IMR-90 (cell line): ENCODE data around the gene GNA14. TPM values are rescaled to one million over a fixed set of nuclear protein-coding genes. Genes with fewer than 3 reads are reported as not detected.

Experiments used
- ATAC-seq: fragments of 200-7000 bp; cut with Tn5 transposase; 2 replicates; pipeline ENCODE4 v1.9.1; 2020; ENCODE audit warnings: low read depth, mild to moderate bottlenecking, moderate library complexity
- BruUV-seq: library from RNA; stranded (reverse); fragments of 400-500 nt; replicated peaks from 2 replicates; lab custom pipeline; 2021; lab: Mats Ljungman, UMichigan
- CTCF ChIA-PET: fragments of 300-600 bp; formaldehyde crosslinking; extraction: SDS; loops from one replicate; lab custom pipeline; 2021; ENCODE audit warnings: antibody characterized with exemption; lab: Yijun Ruan, JAX
- POLR2A ChIA-PET: fragments of 300-600 bp; sonication (Branson Sonifier 250); formaldehyde crosslinking; loops from one replicate; lab custom pipeline; 2022; ENCODE audit warnings: antibody characterized with exemption; ENCODE audit not compliant: unreplicated experiment; lab: Charles Lee
- DNase-seq: peaks from one replicate; pipeline ENCODE4 v3.0.0; 2013
- H2AFZ ChIP-seq: replicated peaks from 2 replicates; pipeline ENCODE3; 2013; ENCODE audit warnings: low read length, mild to moderate bottlenecking; ENCODE audit not compliant: poor library complexity
- H2AK5ac ChIP-seq: 2 replicates; pipeline ENCODE4 v1.6.1; 2013; ENCODE audit warnings: low read depth, low read length, inconsistent platforms
- H2AK9ac ChIP-seq: replicated peaks from 2 replicates; pipeline ENCODE3; 2013; ENCODE audit warnings: mild to moderate bottlenecking, low read depth, low read length, moderate library complexity; ENCODE audit not compliant: poor library complexity
- H2BK120ac ChIP-seq: 2 replicates; pipeline ENCODE4 v1.6.1; 2013; ENCODE audit warnings: low read depth, low read length, inconsistent platforms
- H2BK15ac ChIP-seq: 3 replicates; pipeline ENCODE4 v1.6.1; 2013; ENCODE audit warnings: low read depth, low read length, inconsistent platforms
- H2BK20ac ChIP-seq: 2 replicates; pipeline ENCODE4 v1.6.1; 2013; ENCODE audit warnings: low read depth, mild to moderate bottlenecking, inconsistent platforms, low read length, moderate library complexity
- H2BK5ac ChIP-seq: 2 replicates; pipeline ENCODE4 v1.6.1; 2013; ENCODE audit warnings: mild to moderate bottlenecking, low read depth, low read length, inconsistent platforms; ENCODE audit not compliant: poor library complexity, severe bottlenecking
- H3K14ac ChIP-seq: replicated peaks from 2 replicates; pipeline ENCODE4 v1.6.1; 2013; ENCODE audit warnings: low read depth, low read length, inconsistent platforms
- H3K18ac ChIP-seq: 2 replicates; pipeline ENCODE4 v1.6.1; 2013; ENCODE audit warnings: low read depth, low read length, control low read depth
- H3K23ac ChIP-seq: 2 replicates; pipeline ENCODE4 v1.6.1; 2013; ENCODE audit warnings: low read depth, low read length, inconsistent platforms
- H3K27ac ChIP-seq: 2 replicates; pipeline ENCODE4 v1.5.1; 2013; ENCODE audit warnings: mild to moderate bottlenecking, control low read depth, low read length; ENCODE audit not compliant: insufficient read depth
- H3K27me3 ChIP-seq: 2 replicates; pipeline ENCODE4 v1.6.1; 2013; ENCODE audit warnings: low read length; ENCODE audit not compliant: control insufficient read depth, insufficient read depth
- H3K36me3 ChIP-seq: 2 replicates; pipeline ENCODE4 v1.6.1; 2013; ENCODE audit warnings: low read length, mixed read lengths; ENCODE audit not compliant: control insufficient read depth, insufficient read depth
- H3K4ac ChIP-seq: 2 replicates; pipeline ENCODE4 v1.6.1; 2013; ENCODE audit warnings: low read depth, low read length, inconsistent platforms
- H3K4me1 ChIP-seq: 2 replicates; pipeline ENCODE4 v1.6.1; 2013; ENCODE audit warnings: low read length, mixed read lengths; ENCODE audit not compliant: control insufficient read depth, insufficient read depth
- H3K4me2 ChIP-seq: 2 replicates; pipeline ENCODE4 v1.6.1; 2013; ENCODE audit warnings: low read depth, mild to moderate bottlenecking, control low read depth, low read length, moderate library complexity
- H3K4me3 ChIP-seq: 2 replicates; pipeline ENCODE4 v1.5.1; 2013; ENCODE audit warnings: low read depth, mild to moderate bottlenecking, control low read depth, low read length, moderate library complexity; ENCODE audit not compliant: insufficient read depth
- H3K56ac ChIP-seq: 2 replicates; pipeline ENCODE4 v1.6.1; 2013; ENCODE audit warnings: low read length, inconsistent platforms; ENCODE audit not compliant: insufficient read depth; ENCODE audit errors: extremely low read depth
- H3K79me1 ChIP-seq, 2 experiments: 2 replicates each; pipeline ENCODE4 v1.6.1; 2013; ENCODE audit warnings: low read length in 2 of 2, inconsistent platforms in 1 of 2, low read depth in 1 of 2
- H3K9ac ChIP-seq: 2 replicates; pipeline ENCODE4 v1.6.1; 2013; ENCODE audit warnings: low read depth, low read length, control low read depth
- H3K9me1 ChIP-seq: 2 replicates; pipeline ENCODE4 v1.6.1; 2013; ENCODE audit warnings: low read length, inconsistent platforms; ENCODE audit not compliant: insufficient read depth
- H3K9me3 ChIP-seq: 2 replicates; pipeline ENCODE4 v1.6.1; 2013; ENCODE audit warnings: low read length; ENCODE audit not compliant: control insufficient read depth, insufficient read depth
- H4K20me1 ChIP-seq: 2 replicates; pipeline ENCODE4 v1.6.1; 2013; ENCODE audit warnings: low read length, inconsistent platforms; ENCODE audit not compliant: insufficient read depth
- H4K5ac ChIP-seq: 2 replicates; pipeline ENCODE4 v1.6.1; 2013; ENCODE audit warnings: mild to moderate bottlenecking, low read depth, low read length, control low read depth
- H4K8ac ChIP-seq, 2 experiments: 2 replicates each; pipeline ENCODE4 v1.6.1; 2013; ENCODE audit warnings: low read depth in 2 of 2, low read length in 2 of 2, control low read depth in 1 of 2, inconsistent platforms in 1 of 2
- H4K91ac ChIP-seq: 2 replicates; pipeline ENCODE4 v1.6.1; 2013; ENCODE audit warnings: low read depth, low read length, inconsistent platforms; ENCODE audit not compliant: insufficient read depth
- BHLHE40 ChIP-seq: fragments of 150-350 bp; IDR thresholded peaks from 2 replicates; pipeline ENCODE4 v1.6.1; 2016; ENCODE audit warnings: mild to moderate bottlenecking, low read depth, low read length
- CEBPB ChIP-seq: IDR thresholded peaks from 2 replicates; pipeline ENCODE4 v1.6.1; 2012; ENCODE audit warnings: low read depth, low read length, improper control_type of control experiment
- CHD1 ChIP-seq: IDR thresholded peaks from 2 replicates; pipeline ENCODE4 v1.6.1; 2012; ENCODE audit warnings: low read depth, low read length, improper control_type of control experiment
- CTCF ChIP-seq: conservative IDR thresholded peaks from 2 replicates; pipeline ENCODE4 v1.5.1; 2012; ENCODE audit warnings: mild to moderate bottlenecking, low read depth, low read length, improper control_type of control experiment
- FOS ChIP-seq: fragments of 150-350 bp; IDR thresholded peaks from 2 replicates; pipeline ENCODE4 v1.6.1; 2016; ENCODE audit warnings: low read depth, low read length
- MAFK ChIP-seq: IDR thresholded peaks from 2 replicates; pipeline ENCODE4 v1.6.1; 2012; ENCODE audit warnings: low read depth, low read length, improper control_type of control experiment
- MAZ ChIP-seq: IDR thresholded peaks from 2 replicates; pipeline ENCODE4 v1.6.1; 2012; ENCODE audit warnings: low read depth, mild to moderate bottlenecking, low read length, improper control_type of control experiment, moderate library complexity, borderline replicate concordance
- MXI1 ChIP-seq: IDR thresholded peaks from 2 replicates; pipeline ENCODE4 v1.6.1; 2012; ENCODE audit warnings: low read depth, mild to moderate bottlenecking, low read length, moderate library complexity, borderline replicate concordance
- NFE2L2 ChIP-seq: fragments of 150-350 bp; IDR thresholded peaks from 2 replicates; pipeline ENCODE4 v1.6.1; 2016; ENCODE audit warnings: low read depth, mild to moderate bottlenecking, low read length
- POLR2A ChIP-seq: IDR thresholded peaks from 2 replicates; pipeline ENCODE4 v1.6.1; 2012; ENCODE audit warnings: mild to moderate bottlenecking, low read depth, low read length
- RAD21 ChIP-seq: IDR thresholded peaks from 2 replicates; pipeline ENCODE4 v1.6.1; 2012; ENCODE audit warnings: low read length, improper control_type of control experiment
- RCOR1 ChIP-seq: IDR thresholded peaks from 2 replicates; pipeline ENCODE4 v1.6.1; 2012; ENCODE audit warnings: mild to moderate bottlenecking, low read length, improper control_type of control experiment; ENCODE audit not compliant: insufficient replicate concordance
- RFX5 ChIP-seq: IDR thresholded peaks from 2 replicates; pipeline ENCODE4 v1.8.0; 2012; ENCODE audit warnings: low read depth, mild to moderate bottlenecking, low read length, moderate library complexity
- SMC3 ChIP-seq: fragments of 150-350 bp; IDR thresholded peaks from 2 replicates; pipeline ENCODE4 v1.6.1; 2016; ENCODE audit warnings: low read depth, mild to moderate bottlenecking, antibody characterized with exemption, low read length, moderate library complexity
- USF2 ChIP-seq: fragments of 150-350 bp; IDR thresholded peaks from 2 replicates; pipeline ENCODE4 v1.6.1; 2017; ENCODE audit warnings: mild to moderate bottlenecking, antibody characterized with exemption, low read length, low read depth
- WGBS, 2 experiments: methylation state at CpG; one replicate each; pipeline versions ENCODE4 v1.1.5 to v1.1.7; 2013; ENCODE audit warnings: missing lambda C conversion rate in 2 of 2; ENCODE audit not compliant: insufficient read length in 1 of 2; ENCODE audit errors: extremely low coverage in 2 of 2; 5-methylcytosine and 5-hydroxymethylcytosine counted together
- dilution Hi-C: fragments of 300-500 bp; cut with HindIII; formaldehyde crosslinking; loops from one replicate; pipeline ENCODE4 v1.14.3; 2018; ENCODE audit warnings: low sequenced_read_pairs; ENCODE audit not compliant: unreplicated experiment
- in situ Hi-C: fragments of 300-500 bp; cut with MboI; formaldehyde crosslinking; loops from 3 replicates; pipeline ENCODE4 v1.14.3; 2019; ENCODE audit warnings: low sequenced_read_pairs, inconsistent platforms, mixed read lengths
- intact Hi-C: fragments of 100-400 bp; cut with micrococcal nuclease; formaldehyde crosslinking; loops from 2 replicates; pipeline ENCODE4 v1.10.0; 2022
- polyA plus RNA-seq, 3 experiments: library from polyadenylated mRNA; depleted of rRNA; stranded (reverse); fragments of >200 nt; gene quantifications; 2 replicates each; pipeline ENCODE4 v1.2.3, GENCODE V29; 2012; ENCODE audit warnings: low replicate concordance in 1 of 3
- total RNA-seq: library from RNA; depleted of rRNA; stranded (reverse); fragments of >200 nt; gene quantifications from 2 replicates; pipeline ENCODE4 v1.2.3, GENCODE V29; 2012
- TF ChIP-seq, protein P1 (sequence below): fragments of 150-350 bp; IDR thresholded peaks from 2 replicates; pipeline ENCODE4 v1.6.1; 2016; ENCODE audit warnings: low read depth, mild to moderate bottlenecking, low read length, moderate library complexity, borderline replicate concordance

GNA14 gene
- total and polyA plus RNA-seq, 2 of the 4 experiments (the other 2 are of a cell fraction) = under 0.01 to 0.03 TPM

GRCh38 chr9:77541055-77541454, 107.1 kb downstream of the GNA14 start:
- Histone ChIP-seq H2BK15ac (no peak overlapping the region), H4K5ac (no peak overlapping the region), H3K18ac (no peak overlapping the region), H3K9ac (no peak overlapping the region), H3K9me1 (no peaks in the 10 kb centered on the region), H4K8ac (no peak overlapping the region), H2BK120ac (no peak overlapping the region), H2AK5ac (no peak overlapping the region), H2AK9ac (no peak overlapping the region), H4K20me1 (no peaks in the 10 kb centered on the region), H3K4me1 (no peaks in the 10 kb centered on the region), H4K91ac (no peak overlapping the region), H3K56ac (no peak overlapping the region), H3K14ac (no peak overlapping the region), H3K27me3 (no peaks in the 10 kb centered on the region), H3K4ac (no peak overlapping the region), H2BK20ac (no peak overlapping the region), H2BK5ac (no peak overlapping the region), H3K36me3 (no peaks in the 10 kb centered on the region), H3K27ac (no peak overlapping the region), H2AFZ (no peak overlapping the region), H3K4me2 (no peak overlapping the region), H3K79me1 (no peaks in the 10 kb centered on the region), H3K9me3 (peaks cover 7% of the 10 kb centered on the region), H3K23ac (no peak overlapping the region), H3K4me3 (no peak overlapping the region)
- in situ Hi-C loops (no loop called here), intact Hi-C loops (no loop called here), dilution Hi-C loops (no loop called here)
- DNase-seq = no peak
- BruUV-seq = no TSS peak
- ChIA-PET CTCF (no interaction called here), POLR2A (no interaction called here)
- no peak for ATAC-seq
- TF ChIP-seq RAD21 (no peak), POLR2A (no peak), CTCF (no peak), MAZ (no peak), MAFK (no peak), RFX5 (no peak), CHD1 (no peak), USF2 (no peak), SMC3 (no peak), RCOR1 (no peak), MXI1 (no peak), BHLHE40 (no peak), FOS (no peak), CEBPB (no peak), NFE2L2 (no peak)
- TF ChIP-seq, protein P1, sequence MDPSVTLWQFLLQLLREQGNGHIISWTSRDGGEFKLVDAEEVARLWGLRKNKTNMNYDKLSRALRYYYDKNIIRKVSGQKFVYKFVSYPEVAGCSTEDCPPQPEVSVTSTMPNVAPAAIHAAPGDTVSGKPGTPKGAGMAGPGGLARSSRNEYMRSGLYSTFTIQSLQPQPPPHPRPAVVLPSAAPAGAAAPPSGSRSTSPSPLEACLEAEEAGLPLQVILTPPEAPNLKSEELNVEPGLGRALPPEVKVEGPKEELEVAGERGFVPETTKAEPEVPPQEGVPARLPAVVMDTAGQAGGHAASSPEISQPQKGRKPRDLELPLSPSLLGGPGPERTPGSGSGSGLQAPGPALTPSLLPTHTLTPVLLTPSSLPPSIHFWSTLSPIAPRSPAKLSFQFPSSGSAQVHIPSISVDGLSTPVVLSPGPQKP = no peak
- WGBS, 2 experiments = no CpG with 5 or more reads among the region's 2 CpGs
